Spleen (tissue), 7 donors: ENCODE data around the gene PLEKHB2.

ENCODE experiments used
- CTCF ChIP-seq, 11 experiments: fragments of 200-600 bp in 7 of 11; fragments of 450-650 bp in 4 of 11; sonication (generic) in 4 of 11; IDR thresholded peaks in 8 of 11; conservative IDR thresholded peaks in 3 of 11; 1 replicate in 7 of 11; 2 replicates in 4 of 11; pipeline versions ENCODE4 v1.4.0 to v1.8.0; 2016 to 2021; ENCODE audit warnings: antibody characterized with exemption in 11 of 11, inconsistent platforms in 4 of 11, mild to moderate bottlenecking in 1 of 11
- POLR2A ChIP-seq, 3 donors: fragments of 450-650 bp; IDR thresholded peaks; one replicate each; pipeline ENCODE4 v1.5.1; 2017; ENCODE audit warnings: antibody characterized with exemption in 3 of 3, mild to moderate bottlenecking in 1 of 3
- donor health status: DM: no; HTN: no; CAD: no; lungs with moderate emphysema.
- donor health status: DM: no; HTN: no; CAD: no.
- donor health status: DM: no; HTN: no; CAD: no.

- TF ChIP-seq CTCF (IDR thresholded peaks at IDR 0.05 in 8 of 11, conservative IDR thresholded peaks at IDR 0.05 in 3 of 11): no peak
- no peak for TF ChIP-seq POLR2A (IDR thresholded peaks at IDR 0.05)
These were observed 41.1 kb downstream of the PLEKHB2 start for GRCh38 chr2:131146231-131146630.
